Renal cortex interstitium (tissue), 11 donors: Measurements from ENCODE around the gene MYO3B. TPM values are rescaled to one million over a fixed set of nuclear protein-coding genes. Genes with fewer than 3 reads are reported as not detected.
"Not testable (repeated sequence)": the region's sequence is repeated elsewhere in the genome, so short reads cannot be mapped to it uniquely, and the experiment has no call there.

Experiments used
- DNase-seq, 11 donors: peaks; one replicate each; pipeline ENCODE4 v3.0.0-alpha.2; 2013; ENCODE audit warnings: low read depth in 9 of 11, low spot score in 4 of 11; ENCODE audit errors: extremely low read depth in 1 of 11
- polyA plus RNA-seq, 3 donors: library from polyadenylated mRNA; unstranded; fragments of 120-200 nt; gene quantifications; one replicate each; pipeline ENCODE4 v1.2.1, GENCODE V29; 2013; ENCODE audit not compliant: insufficient read length in 3 of 3

MYO3B gene
- polyA plus RNA-seq, 3 donors: 6.1 to 9.9 (median 6.6) TPM

GRCh38 chr2:170271340-170271739 is 93.4 kb downstream of the MYO3B start:
- peak in 3 of 11 donors; percentile 2 to 12 (median 4) for DNase-seq

- DNase-seq: no peak
These were observed 98.1 kb downstream of the MYO3B start for GRCh38 chr2:170276056-170276455.

GRCh38 chr2:170276925-170277629 is 99.1 kb downstream of the MYO3B start:
- DNase-seq: peak in 1 of 11 donors; percentile 2

GRCh38 chr2:170277951-170278350 is 100.0 kb downstream of the MYO3B start:
- no peak for DNase-seq

- not testable (repeated sequence) for DNase-seq
These were observed 101.7 kb downstream of the MYO3B start for GRCh38 chr2:170279615-170280014.

GRCh38 chr2:170282851-170283250 is 104.9 kb downstream of the MYO3B start:
- no peak for DNase-seq

GRCh38 chr2:170284205-170284604 is 106.3 kb downstream of the MYO3B start:
- DNase-seq: no peak

GRCh38 chr2:170288859-170289258 is 110.9 kb downstream of the MYO3B start:
- no peak for DNase-seq

- DNase-seq: no peak
These were observed 113.5 kb downstream of the MYO3B start for GRCh38 chr2:170291474-170291873.

GRCh38 chr2:170292415-170292814 is 114.5 kb downstream of the MYO3B start:
- no peak for DNase-seq

GRCh38 chr2:170297496-170297895 is 119.5 kb downstream of the MYO3B start:
- DNase-seq: no peak

GRCh38 chr2:170298115-170298514 is 120.2 kb downstream of the MYO3B start:
- DNase-seq: no peak

- DNase-seq: no peak
These were observed 121.0 kb downstream of the MYO3B start for GRCh38 chr2:170298861-170299429.

- no peak for DNase-seq
These were observed 123.0 kb downstream of the MYO3B start for GRCh38 chr2:170300993-170301392.

- DNase-seq: no peak
These were observed 123.7 kb downstream of the MYO3B start for GRCh38 chr2:170301626-170302025.

GRCh38 chr2:170305711-170306110 is 127.8 kb downstream of the MYO3B start:
- DNase-seq: no peak

- no peak for DNase-seq
These were observed 128.4 kb downstream of the MYO3B start for GRCh38 chr2:170306293-170306873.

GRCh38 chr2:170307052-170307451 is 129.1 kb downstream of the MYO3B start:
- no peak for DNase-seq

- DNase-seq: no peak
These were observed 129.8 kb downstream of the MYO3B start for GRCh38 chr2:170307555-170308351.
